Peyer's patch (tissue), 4 donors: ENCODE measurements around the gene PEX6. TPM values are rescaled to one million over a fixed set of nuclear protein-coding genes. Genes with fewer than 3 reads are reported as not detected.

ENCODE experiments used
- DNase-seq, 3 donors: peaks; one replicate each; pipeline ENCODE4 v3.0.0-alpha.2; 2017 to 2019
- H3K27ac ChIP-seq, 4 donors: fragments of 200-600 bp; sonication (generic); one replicate each; pipeline ENCODE4 v1.5.1; 2016 to 2019
- H3K27me3 ChIP-seq, 2 donors: fragments of 200-600 bp; sonication (generic); one replicate each; pipeline ENCODE4 v1.5.1; 2019
- H3K36me3 ChIP-seq, 3 donors: fragments of 200-600 bp; sonication (generic); one replicate each; pipeline ENCODE4 v1.5.1; 2016 to 2019
- H3K4me1 ChIP-seq, 4 donors: fragments of 200-600 bp; sonication (generic); one replicate each; pipeline ENCODE4 v1.5.1; 2016 to 2019
- H3K4me3 ChIP-seq, 4 donors: fragments of 200-600 bp; sonication (generic); 1 replicate in 3 of 4; 2 replicates in 1 of 4; pipeline ENCODE4 v1.5.1; 2016 to 2019; ENCODE audit warnings: mild to moderate bottlenecking in 1 of 4
- H3K9me3 ChIP-seq, 4 donors: fragments of 200-600 bp; sonication (generic); one replicate each; pipeline ENCODE4 v1.5.1; 2016 to 2019; ENCODE audit warnings: mild to moderate bottlenecking in 1 of 4
- CTCF ChIP-seq, 6 experiments: fragments of 450-650 bp in 4 of 6; fragments of 200-600 bp in 2 of 6; sonication (generic) in 1 of 6; IDR thresholded peaks; one replicate each; pipeline ENCODE4 v1.5.1; 2017 to 2019; ENCODE audit warnings: antibody characterized with exemption in 6 of 6, mild to moderate bottlenecking in 3 of 6, moderate library complexity in 1 of 6
- POLR2A ChIP-seq, 2 donors: fragments of 450-650 bp; IDR thresholded peaks; one replicate each; pipeline ENCODE4 v1.5.1; 2017; ENCODE audit warnings: antibody characterized with exemption in 2 of 2, mild to moderate bottlenecking in 2 of 2, moderate library complexity in 2 of 2
- total RNA-seq, 4 donors: library from RNA; depleted of rRNA; stranded (reverse); fragments of >200 nt; gene quantifications; one replicate each; pipeline ENCODE4 v1.1.0, GENCODE V29; 2016

The PEX6 gene
- total RNA-seq, 4 donors from 2014 or later = 19.0 to 61.3 (median 39.0) TPM

DNA sequence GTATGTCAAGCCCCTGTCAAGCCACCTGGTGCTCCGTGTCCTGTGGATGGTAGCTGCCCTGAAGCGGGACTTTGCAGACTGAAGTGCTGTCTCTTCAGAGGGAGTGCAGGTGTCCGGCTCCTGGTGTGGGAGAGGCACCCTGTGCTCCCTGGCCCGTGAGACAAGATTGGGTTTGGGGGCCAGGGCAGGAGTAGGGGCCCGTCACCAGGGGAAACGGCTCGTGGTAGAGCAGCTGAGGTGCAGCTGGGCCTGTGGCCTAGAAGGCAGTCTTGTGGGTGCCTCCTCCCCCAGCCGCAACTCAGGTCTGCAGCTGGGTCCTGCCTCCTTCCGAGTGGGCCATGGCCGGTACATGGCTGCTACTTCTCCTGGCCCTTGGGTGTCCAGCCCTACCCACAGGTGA, 63.2 kb downstream of the PEX6 start, which contains the start of gene PTCRA:
PTCRA (plus strand) TSS at position 322 of the 400 bp plus-strand sequence; CDS start at position 339, 17 bp downstream.
- TF ChIP-seq CTCF (IDR thresholded peaks at IDR 0.05) (no peak), POLR2A (IDR thresholded peaks at IDR 0.05) (no peak)
- DNase-seq = peak in 2 of 3 donors; percentile 66 to 67
- no peaks in the 10 kb centered on the region for H3K9me3 ChIP-seq
- H3K4me3 ChIP-seq = no peak within 1 kb of the TSS
- H3K36me3 ChIP-seq = no peaks in the 10 kb centered on the region
- H3K27ac ChIP-seq = peak within 1 kb of the TSS in 1 of 4 donors; percentile 38
- no peaks in the 10 kb centered on the region for H3K27me3 ChIP-seq
- H3K4me1 ChIP-seq = peaks cover 0 to 5% (median 0%) of the 10 kb centered on the region in 4 donors

DNA sequence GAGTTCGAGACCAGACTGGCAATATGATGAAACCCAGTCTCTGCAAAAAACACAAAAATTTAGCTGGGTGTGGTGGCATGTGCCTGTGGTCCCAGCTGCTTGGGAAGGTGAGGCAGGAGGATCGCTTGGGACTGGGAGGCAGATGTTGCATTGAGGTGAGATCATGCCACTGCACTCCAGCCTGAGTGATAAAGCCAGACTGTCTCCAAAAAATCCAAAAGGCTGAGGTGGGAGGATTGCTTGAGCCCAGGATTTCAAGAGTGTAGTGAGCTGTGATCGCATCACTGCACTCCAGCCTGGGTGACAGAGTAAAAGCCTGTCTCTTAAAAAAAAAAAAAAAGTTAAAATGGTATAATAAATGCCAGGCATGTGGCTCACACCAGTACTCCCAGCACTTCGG, 64.4 kb downstream of the PEX6 start:
- H3K4me1 ChIP-seq = peaks cover 0 to 5% (median 0%) of the 10 kb centered on the region in 4 donors
- H3K27me3 ChIP-seq = no peaks in the 10 kb centered on the region
- no peak for DNase-seq
- no peaks in the 10 kb centered on the region for H3K9me3 ChIP-seq
- H3K4me3 ChIP-seq = no peak overlapping the region
- no peak overlapping the region for H3K27ac ChIP-seq
- no peak for TF ChIP-seq CTCF (IDR thresholded peaks at IDR 0.05)
- no peak for TF ChIP-seq POLR2A (IDR thresholded peaks at IDR 0.05)
- no peaks in the 10 kb centered on the region for H3K36me3 ChIP-seq

Other genes starting within 250 kb of the PEX6 start
- gene TBCC, start 233.1 kb downstream of the PEX6 start, total RNA-seq = 10 to 100 TPM; 23.1 to 36.4 (median 30.7) TPM
- gene BICRAL, start 197.1 kb downstream of the PEX6 start, total RNA-seq = 10 to 100 TPM; 15.3 to 20.1 (median 17.1) TPM
- 10 to 100 TPM; 49.6 to 67.0 (median 53.2) TPM for gene RPL7L1, start 99.6 kb downstream of the PEX6 start, total RNA-seq
- gene PTCRA, start 63.1 kb downstream of the PEX6 start, total RNA-seq = not detected
- 100 to 1,000 TPM in 1 of 4 donors, 10 to 100 TPM in 3; 27.8 to 101 (median 47.9) TPM for gene CNPY3, start 49.7 kb downstream of the PEX6 start, total RNA-seq
- 1 to 10 TPM in 1 of 4 donors, not detected in 3; 4.3 TPM for gene GNMT, start 18.4 kb downstream of the PEX6 start, total RNA-seq
- 100 to 1,000 TPM in 3 of 4 donors, 10 to 100 TPM in 1; 84.2 to 177 (median 152) TPM for gene PPP2R5D, start 5.4 kb upstream of the PEX6 start, total RNA-seq
- gene MEA1, start 34.8 kb upstream of the PEX6 start, total RNA-seq = 10 to 100 TPM; 34.3 to 40.4 (median 36.1) TPM
- 10 to 100 TPM; 38.8 to 59.2 (median 52.6) TPM for gene KLHDC3, start 35.1 kb upstream of the PEX6 start, total RNA-seq
- 10 to 100 TPM; 39.2 to 75.9 (median 50.4) TPM for gene RRP36, start 42.4 kb upstream of the PEX6 start, total RNA-seq
- 10 to 100 TPM; 19.4 to 33.0 (median 23.1) TPM for gene CUL7, start 74.7 kb upstream of the PEX6 start, total RNA-seq
- 10 to 100 TPM; 19.0 to 40.8 (median 22.1) TPM for gene MRPL2, start 80.3 kb upstream of the PEX6 start, total RNA-seq
- 100 to 1,000 TPM in 3 of 4 donors, 10 to 100 TPM in 1; 50.3 to 214 (median 183) TPM for gene KLC4, start 80.5 kb upstream of the PEX6 start, total RNA-seq
- 10 to 100 TPM in 3 of 4 donors, 1 to 10 TPM in 1; 4.4 to 22.3 (median 18.3) TPM for gene PTK7, start 97.1 kb upstream of the PEX6 start, total RNA-seq
- 10 to 100 TPM; 23.1 to 29.7 (median 26.4) TPM for gene SRF, start 192.1 kb upstream of the PEX6 start, total RNA-seq
- 100 to 1,000 TPM in 1 of 4 donors, 10 to 100 TPM in 3; 55.5 to 114 (median 85.5) TPM for gene CUL9, start 203.0 kb upstream of the PEX6 start, total RNA-seq